Activated CD8-positive, alpha-beta memory T cell treated with anti-CD3 and anti-CD28 coated beads, Interleukin-2, amount 50 U/mL, for 24 hours (primary cell): ENCODE measurements around the gene LCN2.

ENCODE experiments used
- DNase-seq: peaks from one replicate; pipeline ENCODE4 v3.0.0-alpha.2; 2020; ENCODE audit errors: extremely low read depth

The LCN2 gene

GRCh38 chr9:128149951-128150593, 819 bp downstream of the LCN2 start:
- DNase-seq = no peak

GRCh38 chr9:128150594-128151308, 1.5 kb downstream of the LCN2 start:
- DNase-seq = no peak

- no peak for DNase-seq
Observed at GRCh38 chr9:128151309-128152132, 2.3 kb downstream of the LCN2 start.

- no peak for DNase-seq
Observed at GRCh38 chr9:128152133-128153059, 3.1 kb downstream of the LCN2 start.

- no peak for DNase-seq
Observed at GRCh38 chr9:128153060-128153946, 4.0 kb downstream of the LCN2 start.

- no peak for DNase-seq
Observed at GRCh38 chr9:128153947-128154695, 4.9 kb downstream of the LCN2 start.

GRCh38 chr9:128155736-128156500, 6.7 kb downstream of the LCN2 start:
- DNase-seq = no peak

- DNase-seq = no peak
Observed at GRCh38 chr9:128159522-128159783, 10.2 kb downstream of the LCN2 start.

- DNase-seq = peak; percentile 80
Observed at GRCh38 chr9:128159784-128160602, 10.7 kb downstream of the LCN2 start, which contains the start of gene BBLN. Gene BBLN, plus strand, starts transcription at chr9:128160265. Its CDS starts 143 bp downstream, at chr9:128160408.

GRCh38 chr9:128160603-128160987, 11.3 kb downstream of the LCN2 start:
- no peak for DNase-seq

- DNase-seq = no peak
Observed at GRCh38 chr9:128161215-128161902, 12.1 kb downstream of the LCN2 start.

- DNase-seq = no peak
Observed at GRCh38 chr9:128162215-128163026, 13.2 kb downstream of the LCN2 start.

GRCh38 chr9:128163027-128163515, 13.8 kb downstream of the LCN2 start:
- DNase-seq = no peak

- no peak for DNase-seq
Observed at GRCh38 chr9:128163523-128164306, 14.5 kb downstream of the LCN2 start.

- DNase-seq = no peak
Observed at GRCh38 chr9:128164307-128164885, 15.1 kb downstream of the LCN2 start.

GRCh38 chr9:128166169-128166568, 16.9 kb downstream of the LCN2 start:
- DNase-seq = no peak
